Keratinocyte (primary cell): ENCODE measurements around the gene ZSCAN22. TPM values are rescaled to one million over a fixed set of nuclear protein-coding genes. Genes with fewer than 3 reads are reported as not detected.

Source experiments
- DNase-seq: peaks from one replicate; pipeline ENCODE4 v3.0.0-alpha.2; 2011; ENCODE audit warnings: low read depth, missing footprints, low spot score
- FAIRE-seq: peaks from 2 replicates; lab custom pipeline; 2011; peaks lifted over from hg19 to GRCh38; lab: Jason Lieb, UNC
- H2AFZ ChIP-seq: 2 replicates; pipeline ENCODE4 v1.6.0; 2012; ENCODE audit warnings: low read length, control low read depth, inconsistent platforms; ENCODE audit not compliant: control insufficient read depth
- H3K27ac ChIP-seq: 2 replicates; pipeline ENCODE4 v1.5.1; 2011; ENCODE audit warnings: low read length; ENCODE audit not compliant: control insufficient read depth, insufficient read depth
- H3K27me3 ChIP-seq: 3 replicates; pipeline ENCODE4 v1.6.0; 2011; ENCODE audit warnings: low read length; ENCODE audit not compliant: control insufficient read depth, insufficient read depth; ENCODE audit errors: extremely low read depth
- H3K36me3 ChIP-seq, 2 experiments: 2 replicates in 1 of 2; 3 replicates in 1 of 2; pipeline ENCODE4 v1.5.1; 2011; ENCODE audit warnings: low read length in 2 of 2, mild to moderate bottlenecking in 1 of 2; ENCODE audit not compliant: control insufficient read depth in 2 of 2, insufficient read depth in 2 of 2; ENCODE audit errors: extremely low read depth in 1 of 2
- H3K4me1 ChIP-seq: 3 replicates; pipeline ENCODE4 v1.5.1; 2011; ENCODE audit warnings: low read length; ENCODE audit not compliant: control insufficient read depth, insufficient read depth; ENCODE audit errors: extremely low read depth
- H3K4me2 ChIP-seq: 3 replicates; pipeline ENCODE4 v1.6.0; 2011; ENCODE audit warnings: low read depth, low read length; ENCODE audit not compliant: control insufficient read depth, insufficient read depth; ENCODE audit errors: extremely low read depth
- H3K4me3 ChIP-seq, 3 experiments: fragments of 200-600 bp in 1 of 3; sonication (generic) in 1 of 3; 2 replicates in 2 of 3; 3 replicates in 1 of 3; pipeline ENCODE4 v1.5.1; 2011 to 2016; ENCODE audit warnings: low read length in 3 of 3, mild to moderate bottlenecking in 3 of 3, control low read depth in 2 of 3, inconsistent platforms in 1 of 3, low read depth in 1 of 3, mixed read lengths in 1 of 3, mixed run types in 1 of 3, moderate library complexity in 1 of 3; ENCODE audit not compliant: control insufficient read depth in 2 of 3, insufficient read depth in 2 of 3; ENCODE audit errors: extremely low read depth in 1 of 3
- H3K79me2 ChIP-seq: 2 replicates; pipeline ENCODE4 v1.6.0; 2012; ENCODE audit warnings: low read length; ENCODE audit not compliant: control insufficient read depth, insufficient read depth
- H3K9ac ChIP-seq: 3 replicates; pipeline ENCODE4 v1.6.0; 2011; ENCODE audit warnings: low read length; ENCODE audit not compliant: control insufficient read depth, insufficient read depth; ENCODE audit errors: extremely low read depth
- H3K9me1 ChIP-seq: 3 replicates; pipeline ENCODE4 v1.6.0; 2011; ENCODE audit warnings: low read length; ENCODE audit not compliant: control insufficient read depth, insufficient read depth; ENCODE audit errors: extremely low read depth
- H3K9me3 ChIP-seq: 2 replicates; pipeline ENCODE4 v1.5.1; 2012; ENCODE audit warnings: low read depth, low read length; ENCODE audit not compliant: control insufficient read depth
- H4K20me1 ChIP-seq: 3 replicates; pipeline ENCODE4 v1.6.0; 2011; ENCODE audit warnings: low read length; ENCODE audit not compliant: control insufficient read depth, insufficient read depth; ENCODE audit errors: extremely low read depth
- EZH2 ChIP-seq: IDR thresholded peaks from one replicate; pipeline ENCODE4 v1.6.1; 2012; ENCODE audit warnings: inconsistent platforms, mild to moderate bottlenecking, low read length, moderate library complexity
- dilution Hi-C: fragments of 300-500 bp; cut with MboI; formaldehyde crosslinking; loops from one replicate; pipeline ENCODE4 v1.7.0; 2020; ENCODE audit warnings: low sequenced_read_pairs; ENCODE audit not compliant: extremely low pct_ligation_motif_present
- polyA plus RNA-seq, 5 experiments: library from polyadenylated mRNA; depleted of rRNA in 3 of 5; stranded (reverse) in 3 of 5; stranded (forward) in 1 of 5; unstranded in 1 of 5; fragments of >200 nt; gene quantifications; 1 replicate in 1 of 5; 2 replicates in 3 of 5; 3 replicates in 1 of 5; pipeline versions ENCODE4 v1.2.1 to v1.2.3, GENCODE V29; 2011 to 2012; ENCODE audit warnings: missing spikeins in 2 of 5, low read depth in 1 of 5, low replicate concordance in 1 of 5
- TF ChIP-seq, protein P1 (sequence below), 3 experiments: IDR thresholded peaks in 1 of 3; conservative IDR thresholded peaks in 1 of 3; optimal IDR thresholded peaks in 1 of 3; 2 replicates in 2 of 3; 3 replicates in 1 of 3; pipeline versions ENCODE3 to v1.5.1; 2011; ENCODE audit warnings: low read length in 3 of 3, mild to moderate bottlenecking in 3 of 3, moderate library complexity in 2 of 3, control low read depth in 1 of 3, inconsistent platforms in 1 of 3; ENCODE audit not compliant: insufficient read depth in 2 of 3; ENCODE audit errors: extremely low read depth in 1 of 3

The ZSCAN22 gene
- polyA plus RNA-seq, 1 donor (not counting 4 experiments of a cell fraction or from before 2014, with no cell fraction given): 2.5 TPM

DNA sequence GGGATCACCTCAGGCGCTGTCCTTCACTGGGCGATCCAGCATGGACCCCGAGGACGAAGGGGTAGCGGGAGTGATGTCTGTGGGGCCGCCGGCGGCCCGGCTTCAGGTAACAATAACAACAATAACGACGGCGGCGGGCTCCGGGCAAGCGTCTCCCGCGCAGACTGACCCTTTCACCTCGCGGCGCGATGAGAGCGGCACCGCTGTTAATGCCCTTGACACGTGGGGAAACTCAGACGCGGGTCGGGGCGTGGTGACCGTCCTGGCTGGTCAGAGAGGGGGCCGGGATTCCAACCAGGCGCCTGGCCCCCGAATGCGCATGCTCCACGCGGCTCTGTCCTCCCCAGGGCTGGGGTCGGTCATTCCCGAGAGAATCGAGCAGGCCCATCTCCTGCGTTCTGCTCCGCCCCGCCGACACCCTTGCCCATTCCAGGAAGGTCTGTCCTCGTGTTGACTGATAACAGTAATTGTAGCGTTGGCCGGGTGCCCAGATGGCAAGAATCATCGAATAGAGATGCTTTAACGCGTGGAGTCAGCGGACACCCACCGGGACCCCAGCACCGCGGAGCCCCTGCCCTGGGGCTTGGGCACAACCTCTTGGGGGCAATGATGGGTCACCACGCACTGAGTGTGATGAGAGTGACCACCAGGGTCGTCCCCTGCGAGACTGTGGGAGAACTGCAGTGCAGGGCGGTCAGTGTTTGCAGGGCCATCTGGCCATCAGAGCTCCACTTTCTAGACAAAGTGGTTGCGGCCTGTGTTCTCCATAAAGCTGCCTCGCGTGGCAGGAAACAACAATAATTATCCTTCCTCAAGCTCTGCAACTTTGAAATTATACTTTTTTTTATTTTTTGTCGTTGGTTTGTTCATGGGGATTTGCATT is 47.5 kb upstream of the ZSCAN22 start:
- H4K20me1 ChIP-seq: no peaks in the 10 kb centered on the region
- H3K79me2 ChIP-seq: peaks cover 45% of the 10 kb centered on the region
- H3K4me1 ChIP-seq: peaks cover 9% of the 10 kb centered on the region
- TF ChIP-seq EZH2: no peak
- TF ChIP-seq, protein P1, sequence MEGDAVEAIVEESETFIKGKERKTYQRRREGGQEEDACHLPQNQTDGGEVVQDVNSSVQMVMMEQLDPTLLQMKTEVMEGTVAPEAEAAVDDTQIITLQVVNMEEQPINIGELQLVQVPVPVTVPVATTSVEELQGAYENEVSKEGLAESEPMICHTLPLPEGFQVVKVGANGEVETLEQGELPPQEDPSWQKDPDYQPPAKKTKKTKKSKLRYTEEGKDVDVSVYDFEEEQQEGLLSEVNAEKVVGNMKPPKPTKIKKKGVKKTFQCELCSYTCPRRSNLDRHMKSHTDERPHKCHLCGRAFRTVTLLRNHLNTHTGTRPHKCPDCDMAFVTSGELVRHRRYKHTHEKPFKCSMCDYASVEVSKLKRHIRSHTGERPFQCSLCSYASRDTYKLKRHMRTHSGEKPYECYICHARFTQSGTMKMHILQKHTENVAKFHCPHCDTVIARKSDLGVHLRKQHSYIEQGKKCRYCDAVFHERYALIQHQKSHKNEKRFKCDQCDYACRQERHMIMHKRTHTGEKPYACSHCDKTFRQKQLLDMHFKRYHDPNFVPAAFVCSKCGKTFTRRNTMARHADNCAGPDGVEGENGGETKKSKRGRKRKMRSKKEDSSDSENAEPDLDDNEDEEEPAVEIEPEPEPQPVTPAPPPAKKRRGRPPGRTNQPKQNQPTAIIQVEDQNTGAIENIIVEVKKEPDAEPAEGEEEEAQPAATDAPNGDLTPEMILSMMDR (optimal IDR thresholded peaks at IDR 0.05 in 1 of 3, IDR thresholded peaks at IDR 0.05 in 1 of 3, conservative IDR thresholded peaks at IDR 0.05 in 1 of 3; ENCODE audit: extremely low read depth in 1 of 3, insufficient read depth in 2 of 3, low read length in 3 of 3): no peak
- peak overlapping the region; percentile 93 for H3K9ac ChIP-seq
- no peaks in the 10 kb centered on the region for H3K9me1 ChIP-seq
- H3K4me2 ChIP-seq: peak overlapping the region; percentile 94
- no peak for DNase-seq
- dilution Hi-C loops: no loop called here
- H3K27me3 ChIP-seq: no peaks in the 10 kb centered on the region
- peak overlapping the region; percentile 83 for H3K27ac ChIP-seq
- no peaks in the 10 kb centered on the region for H3K9me3 ChIP-seq
- H2AFZ ChIP-seq: peak overlapping the region; percentile 94
- FAIRE-seq: no peak
- H3K4me3 ChIP-seq: peak overlapping the region; percentile 88 to 94 (median 88)
- peaks cover 0 to 4% of the 10 kb centered on the region in 2 experiments for H3K36me3 ChIP-seq

- Histone ChIP-seq H3K36me3 (peaks cover 0 to 6% of the 10 kb centered on the region in 2 experiments), H3K9ac (peak overlapping the region; percentile 93), H3K4me1 (peaks cover 9% of the 10 kb centered on the region), H3K27me3 (no peaks in the 10 kb centered on the region), H2AFZ (no peak overlapping the region), H3K79me2 (peaks cover 47% of the 10 kb centered on the region), H3K4me3 (peak overlapping the region; percentile 88 to 94 (median 88)), H3K27ac (peak overlapping the region; percentile 83), H3K9me1 (no peaks in the 10 kb centered on the region), H3K9me3 (no peaks in the 10 kb centered on the region), H3K4me2 (peak overlapping the region; percentile 94), H4K20me1 (no peaks in the 10 kb centered on the region)
- dilution Hi-C loops: no loop called here
- no peak for FAIRE-seq
- no peak for DNase-seq
- TF ChIP-seq, protein P1 (optimal IDR thresholded peaks at IDR 0.05 in 1 of 3, IDR thresholded peaks at IDR 0.05 in 1 of 3, conservative IDR thresholded peaks at IDR 0.05 in 1 of 3; ENCODE audit: extremely low read depth in 1 of 3, insufficient read depth in 2 of 3, low read length in 3 of 3): no peak
- no peak for TF ChIP-seq EZH2
Measured at GRCh38 chr19:58279925-58280316, 46.9 kb upstream of the ZSCAN22 start.
